ENCODE measurements around the gene POU6F2.

- no peak for TF ChIP-seq EP300 (IDR thresholded peaks at IDR 0.05; ENCODE audit: borderline replicate concordance)
- no peak for TF ChIP-seq NFIC (IDR thresholded peaks at IDR 0.05)
- no peak for TF ChIP-seq REST (IDR thresholded peaks at IDR 0.05; ENCODE audit: low read depth)
- TF ChIP-seq TCF12 (IDR thresholded peaks at IDR 0.05; ENCODE audit: low read depth), result no peak
- TF ChIP-seq, protein P1, sequence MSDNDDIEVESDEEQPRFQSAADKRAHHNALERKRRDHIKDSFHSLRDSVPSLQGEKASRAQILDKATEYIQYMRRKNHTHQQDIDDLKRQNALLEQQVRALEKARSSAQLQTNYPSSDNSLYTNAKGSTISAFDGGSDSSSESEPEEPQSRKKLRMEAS (IDR thresholded peaks at IDR 0.05), result no peak
- no peak for TF ChIP-seq CREB1 (IDR thresholded peaks at IDR 0.05; ENCODE audit: low read depth)
- TF ChIP-seq CEBPB (IDR thresholded peaks at IDR 0.05), result no peak
- TF ChIP-seq YY1 (IDR thresholded peaks at IDR 0.05; ENCODE audit: low read depth), result no peak
- no peak for TF ChIP-seq RAD21 (IDR thresholded peaks at IDR 0.05; ENCODE audit: low read depth)
- no peak for TF ChIP-seq FOXM1 (IDR thresholded peaks at IDR 0.05; ENCODE audit: borderline replicate concordance, low read depth)
These were observed 343.5 kb downstream of the POU6F2 start for GRCh38 chr7:39321245-39321644.
